HepG2 (cell line): ENCODE data around the gene PRM3. TPM values are rescaled to one million over a fixed set of nuclear protein-coding genes. Genes with fewer than 3 reads are reported as not detected.

Experiments used
- HDAC1 ChIP-seq: sonication (generic); formaldehyde crosslinking; IDR thresholded peaks from 2 replicates; pipeline ENCODE4 v1.5.1; 2020; ENCODE audit warnings: mild to moderate bottlenecking, missing genetic modification reagents
- KLF16 ChIP-seq, 2 experiments: sonication (generic) in 1 of 2; formaldehyde crosslinking in 1 of 2; IDR thresholded peaks; 2 replicates each; pipeline versions ENCODE4 v1.6.1 to v1.8.0; 2016 to 2023; ENCODE audit warnings: missing genetic modification reagents in 2 of 2, missing compliant biosample characterization in 1 of 2
- NFE2L2 ChIP-seq: fragments of 150-350 bp; IDR thresholded peaks from 2 replicates; pipeline ENCODE4 v1.6.1; 2014; ENCODE audit warnings: low read length
- NR2F6 ChIP-seq, 2 experiments: IDR thresholded peaks; 2 replicates each; pipeline ENCODE4 v1.6.1; 2016; ENCODE audit warnings: antibody characterized with exemption in 1 of 2, mild to moderate bottlenecking in 1 of 2
- RNF2 ChIP-seq: fragments of 450-650 bp; conservative IDR thresholded peaks from 2 replicates; pipeline ENCODE4 v1.6.1; 2016; ENCODE audit warnings: low read depth
- SMARCC2 ChIP-seq: fragments of 450-650 bp; IDR thresholded peaks from 2 replicates; pipeline ENCODE4 v1.6.1; 2017; ENCODE audit warnings: antibody characterized with exemption, mild to moderate bottlenecking
- SMARCE1 ChIP-seq: fragments of 450-650 bp; IDR thresholded peaks from 2 replicates; pipeline ENCODE4 v1.6.1; 2017; ENCODE audit warnings: borderline replicate concordance
- SMYD3 ChIP-seq: sonication (generic); formaldehyde crosslinking; IDR thresholded peaks from 2 replicates; pipeline ENCODE4 v1.8.1; 2023; ENCODE audit warnings: mild to moderate bottlenecking, missing genetic modification reagents
- SP1 ChIP-seq, 2 experiments: fragments of 450-650 bp in 1 of 2; sonication (generic) in 1 of 2; formaldehyde crosslinking in 1 of 2; IDR thresholded peaks; 2 replicates each; pipeline versions ENCODE4 v1.4.0 to v1.6.1; 2016 to 2020; ENCODE audit warnings: missing genetic modification reagents in 1 of 2
- SRSF4 ChIP-seq: fragments of 200-400 bp; formaldehyde crosslinking; IDR thresholded peaks from one replicate; pipeline ENCODE4 v1.6.1; 2018; ENCODE audit warnings: mild to moderate bottlenecking, low read depth, low read length, moderate library complexity; ENCODE audit not compliant: poor library complexity, severe bottlenecking
- YEATS2 ChIP-seq: sonication (generic); formaldehyde crosslinking; IDR thresholded peaks from 2 replicates; pipeline ENCODE4 v1.4.0; 2020; ENCODE audit warnings: missing genetic modification reagents, borderline replicate concordance
- ZBTB1 ChIP-seq: sonication (generic); formaldehyde crosslinking; IDR thresholded peaks from 2 replicates; pipeline ENCODE4 v1.4.0; 2020; ENCODE audit warnings: missing genetic modification reagents, borderline replicate concordance
- ZNF234 ChIP-seq: sonication (generic); formaldehyde crosslinking; conservative IDR thresholded peaks from 2 replicates; pipeline ENCODE4 v1.5.1; 2020; ENCODE audit warnings: mild to moderate bottlenecking, missing genetic modification reagents
- ZNF274 ChIP-seq: sonication (generic); formaldehyde crosslinking; IDR thresholded peaks from 2 replicates; pipeline ENCODE4 v1.5.1; 2020; ENCODE audit warnings: mild to moderate bottlenecking, missing genetic modification reagents
- ZNF318 ChIP-seq: sonication (generic); formaldehyde crosslinking; IDR thresholded peaks from 2 replicates; pipeline ENCODE4 v1.4.0; 2020; ENCODE audit warnings: mild to moderate bottlenecking, missing genetic modification reagents
- ZNF414 ChIP-seq: sonication (generic); formaldehyde crosslinking; IDR thresholded peaks from 2 replicates; pipeline ENCODE4 v1.5.0; 2020; ENCODE audit warnings: missing genetic modification reagents
- ZSCAN30 ChIP-seq: sonication (generic); formaldehyde crosslinking; IDR thresholded peaks from 2 replicates; pipeline ENCODE4 v1.5.0; 2020; ENCODE audit warnings: mild to moderate bottlenecking, missing genetic modification reagents
- polyA plus RNA-seq, 8 experiments: library from polyadenylated mRNA; depleted of rRNA in 3 of 8; stranded (reverse) in 7 of 8; unstranded in 1 of 8; fragments of >200 nt; fragmentation: Illumina TruSeq in 4 of 8; extraction: Trizol in 4 of 8; gene quantifications; 2 replicates each; pipeline versions ENCODE4 v1.2.1 to v1.2.3, GENCODE V29; 2011 to 2016; ENCODE audit warnings: low read depth in 4 of 8, missing spikeins in 1 of 8, mixed read lengths in 1 of 8; ENCODE audit not compliant: insufficient read depth in 1 of 8
- total RNA-seq, 5 experiments: library from RNA; depleted of rRNA; stranded (reverse); fragments of >200 nt; fragmentation: Illumina TruSeq; extraction: Trizol; gene quantifications; 2 replicates each; pipeline ENCODE4 v1.2.3, GENCODE V29; 2016; ENCODE audit warnings: low read depth in 1 of 5
- TF ChIP-seq, protein P1 (sequence below): sonication (generic); formaldehyde crosslinking; IDR thresholded peaks from 2 replicates; pipeline ENCODE4 v1.9.0; 2022; ENCODE audit warnings: missing genetic modification reagents, mild to moderate bottlenecking, borderline replicate concordance

Gene PRM3
- total and polyA plus RNA-seq, 2 of the 13 experiments (the other 11 are each of a cell fraction or from before 2014, with no cell fraction given) = not detected

GRCh38 chr16:11297492-11298142, 24.2 kb upstream of the PRM3 start (continued):
- TF ChIP-seq ZBTB1 (CRISPR knock-in tag) = no peak
- TF ChIP-seq RNF2 = no peak
- no peak for TF ChIP-seq YEATS2 (CRISPR knock-in tag)
- no peak; the same call in 1 of the 2 replicates for TF ChIP-seq SMYD3
- no peak for TF ChIP-seq NFE2L2
- peak; percentile 71; the same call in 1 of the 2 replicates for TF ChIP-seq ZNF274 (CRISPR knock-in tag)
- TF ChIP-seq, protein P1, sequence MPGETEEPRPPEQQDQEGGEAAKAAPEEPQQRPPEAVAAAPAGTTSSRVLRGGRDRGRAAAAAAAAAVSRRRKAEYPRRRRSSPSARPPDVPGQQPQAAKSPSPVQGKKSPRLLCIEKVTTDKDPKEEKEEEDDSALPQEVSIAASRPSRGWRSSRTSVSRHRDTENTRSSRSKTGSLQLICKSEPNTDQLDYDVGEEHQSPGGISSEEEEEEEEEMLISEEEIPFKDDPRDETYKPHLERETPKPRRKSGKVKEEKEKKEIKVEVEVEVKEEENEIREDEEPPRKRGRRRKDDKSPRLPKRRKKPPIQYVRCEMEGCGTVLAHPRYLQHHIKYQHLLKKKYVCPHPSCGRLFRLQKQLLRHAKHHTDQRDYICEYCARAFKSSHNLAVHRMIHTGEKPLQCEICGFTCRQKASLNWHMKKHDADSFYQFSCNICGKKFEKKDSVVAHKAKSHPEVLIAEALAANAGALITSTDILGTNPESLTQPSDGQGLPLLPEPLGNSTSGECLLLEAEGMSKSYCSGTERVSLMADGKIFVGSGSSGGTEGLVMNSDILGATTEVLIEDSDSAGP (CRISPR knock-in tag) = peak; percentile 86
- no peak for TF ChIP-seq SMARCC2
- no peak; a peak in 1 of 4 replicates for TF ChIP-seq KLF16 (CRISPR knock-in tag; IDR thresholded peaks at IDR 0.05)
- no peak; the same call in 1 of the 2 replicates for TF ChIP-seq ZNF318 (CRISPR knock-in tag)
- TF ChIP-seq NR2F6 (IDR thresholded peaks at IDR 0.05) = no peak
- TF ChIP-seq NR2F6 (CRISPR knock-in tag; IDR thresholded peaks at IDR 0.05) = peak; percentile 69; the same call in 1 of the 2 replicates
- no peak for TF ChIP-seq SP1 (IDR thresholded peaks at IDR 0.05)
- peak; percentile 22; the same call in 1 of the 2 replicates for TF ChIP-seq SP1 (CRISPR knock-in tag; IDR thresholded peaks at IDR 0.05)
- TF ChIP-seq ZNF234 (CRISPR knock-in tag) = no peak
- peak; percentile 83; the same call in 1 of the 2 replicates for TF ChIP-seq ZSCAN30 (CRISPR knock-in tag)
- TF ChIP-seq SRSF4 = no peak
- TF ChIP-seq ZNF414 (CRISPR knock-in tag) = peak; percentile 88; the same call in 1 of the 2 replicates
- no peak for TF ChIP-seq SMARCE1
- peak; percentile 89 for TF ChIP-seq HDAC1
